Hypothalamus (tissue), 51 donors: Measurements from ENCODE around the gene ERC2.
A peak's percentile ranks its signal among the peaks of the same experiment; 100 is the strongest.

Experiments
- DNase-seq, 51 donors: peaks; one replicate each; lab custom pipeline; 2025; lab: John Stamatoyannopoulos, UW

ERC2 gene

GRCh38 chr3:55639896-55640765, 828.1 kb downstream of the ERC2 start:
- no peak for DNase-seq

- DNase-seq = no peak
Observed at GRCh38 chr3:55639143-55639542, 829.1 kb downstream of the ERC2 start.

GRCh38 chr3:55637906-55638638, 830.2 kb downstream of the ERC2 start:
- no peak for DNase-seq

DNA sequence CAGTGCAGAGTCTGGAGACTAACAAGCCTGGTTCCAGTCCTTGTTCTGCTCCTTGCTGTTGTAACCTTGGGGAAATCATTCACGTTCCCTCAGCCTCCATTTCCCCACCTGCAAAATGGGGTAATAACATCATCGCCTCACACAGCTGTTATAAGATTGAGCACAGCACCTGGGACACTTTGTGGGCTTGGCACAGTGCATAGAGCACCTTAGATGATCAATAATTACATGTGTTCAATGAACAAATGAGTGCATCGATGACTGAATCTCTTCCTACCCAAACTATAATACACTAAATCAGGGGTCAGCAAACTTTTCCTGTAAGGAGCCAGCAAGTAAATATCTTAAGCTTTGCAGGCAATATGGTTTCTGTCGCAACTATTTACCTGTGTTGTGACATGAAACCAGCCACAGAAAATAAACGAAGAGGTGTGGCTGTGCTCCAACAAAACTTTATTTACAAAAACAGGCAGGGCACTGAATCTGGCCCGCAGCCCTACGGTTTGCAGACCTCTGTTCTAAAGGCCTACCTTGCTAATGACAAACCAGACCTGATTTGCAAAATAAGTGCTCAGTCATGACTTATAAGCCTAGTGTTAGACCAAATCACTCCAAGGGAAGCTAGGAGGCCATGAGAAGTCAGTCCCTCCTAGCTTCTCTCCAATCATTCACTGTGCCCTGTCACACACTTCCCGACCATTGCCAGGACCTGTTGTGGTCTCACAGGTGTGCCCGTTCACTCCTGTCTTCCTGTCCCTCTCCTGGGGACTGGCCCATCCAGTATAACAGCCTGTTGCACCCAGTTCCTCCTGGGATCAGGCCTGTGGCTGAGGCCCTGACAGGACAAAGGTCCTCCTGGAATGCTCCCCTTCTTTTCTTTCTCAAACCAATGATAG, 831.7 kb downstream of the ERC2 start:
- no peak for DNase-seq

GRCh38 chr3:55634345-55634744, 833.9 kb downstream of the ERC2 start:
- no peak for DNase-seq

DNA sequence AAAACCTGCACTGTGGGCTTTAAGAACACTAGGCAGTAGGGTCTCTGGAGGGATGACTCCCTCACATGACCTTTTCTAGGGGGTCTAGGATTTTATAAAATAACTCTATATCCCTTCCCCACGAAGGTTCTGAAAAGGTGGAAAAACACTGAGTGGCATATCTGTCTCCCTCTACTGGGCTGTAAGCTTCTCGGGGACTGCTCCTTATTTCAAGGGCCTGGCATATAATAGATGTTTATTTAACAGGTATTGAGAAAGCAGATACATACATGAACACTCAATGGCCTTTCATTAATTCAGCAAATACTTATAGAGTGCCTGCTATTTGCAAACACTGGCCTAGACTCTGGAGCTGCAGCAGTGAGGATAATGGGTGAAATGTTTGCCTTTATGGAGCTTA, 834.9 kb downstream of the ERC2 start:
- DNase-seq = no peak

GRCh38 chr3:55631766-55632331, 836.4 kb downstream of the ERC2 start:
- no peak for DNase-seq

DNA sequence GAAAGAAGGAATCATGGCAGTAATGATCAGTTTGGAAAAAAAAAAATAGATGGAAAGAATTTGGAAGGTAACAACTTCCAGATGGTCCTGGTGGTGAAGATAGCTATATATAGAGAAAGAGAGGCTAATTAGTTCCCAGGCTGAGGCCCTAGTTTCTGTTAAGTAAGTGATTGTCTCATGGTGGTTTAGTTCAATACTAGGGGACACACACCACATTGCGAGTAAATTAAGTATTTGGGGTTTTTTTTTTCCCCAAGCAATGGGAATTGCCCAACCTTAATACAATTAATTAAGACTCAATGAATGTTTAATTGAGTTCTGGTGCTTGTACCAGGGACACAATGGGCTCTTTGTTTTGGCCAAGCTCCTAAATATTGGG, 837.4 kb downstream of the ERC2 start:
- DNase-seq = no peak

DNA sequence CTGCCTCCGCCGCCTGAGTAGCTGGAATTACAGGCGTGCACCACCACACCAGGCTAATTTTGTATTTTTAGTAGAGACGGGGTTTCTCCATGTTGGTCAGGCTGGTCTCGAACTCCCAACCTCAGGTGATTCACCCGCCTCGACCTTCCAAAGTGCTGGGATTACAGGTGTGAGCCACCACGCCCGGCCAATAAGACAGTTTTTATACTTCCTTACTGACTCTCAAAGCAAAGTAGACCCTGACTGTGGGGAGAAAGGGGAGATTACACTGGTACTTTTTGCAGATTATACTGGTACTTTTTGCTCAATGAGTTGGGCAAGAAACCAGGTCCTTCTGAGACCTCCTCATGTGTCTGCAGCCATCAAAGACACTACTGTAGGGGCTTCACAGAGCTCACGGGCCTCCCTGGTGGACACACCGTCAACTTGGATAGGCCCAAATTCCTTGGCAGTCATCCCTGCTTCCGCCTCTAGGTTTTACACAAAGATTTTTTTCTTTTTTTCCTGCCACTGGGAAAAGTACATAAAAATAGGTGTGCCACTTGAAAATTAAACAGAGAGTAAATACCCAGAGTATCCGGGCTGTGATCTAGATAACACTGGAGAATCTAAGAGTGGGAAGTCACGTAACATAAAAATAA, 837.9 kb downstream of the ERC2 start:
- no peak for DNase-seq

DNA sequence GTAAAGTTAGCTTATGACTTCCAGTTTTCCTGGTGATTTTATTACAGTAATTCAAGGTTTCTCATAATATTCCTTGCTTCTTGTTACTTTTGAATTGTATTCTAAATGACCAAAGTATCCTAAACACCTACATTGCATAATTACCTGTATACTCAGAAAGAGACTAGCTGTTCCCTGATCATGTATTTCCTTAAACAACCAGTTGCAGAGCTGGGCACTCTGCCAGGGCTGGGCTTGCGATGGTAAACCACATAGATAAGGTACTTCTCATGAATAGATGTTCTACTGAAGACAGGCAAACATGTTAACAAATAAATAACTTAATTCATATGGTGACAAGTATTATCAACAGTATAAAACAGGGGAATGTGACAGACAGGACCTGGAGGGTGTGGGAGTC, 838.8 kb downstream of the ERC2 start:
- DNase-seq = peak in 3 of 51 donors; percentile 3 to 17 (median 6)

GRCh38 chr3:55626279-55626665, 842.0 kb downstream of the ERC2 start:
- DNase-seq = no peak

GRCh38 chr3:55624238-55624637, 844.0 kb downstream of the ERC2 start:
- DNase-seq = peak in 18 of 51 donors; percentile 4 to 51 (median 23)

- no peak for DNase-seq
Observed at GRCh38 chr3:55623786-55624185, 844.5 kb downstream of the ERC2 start.

DNA sequence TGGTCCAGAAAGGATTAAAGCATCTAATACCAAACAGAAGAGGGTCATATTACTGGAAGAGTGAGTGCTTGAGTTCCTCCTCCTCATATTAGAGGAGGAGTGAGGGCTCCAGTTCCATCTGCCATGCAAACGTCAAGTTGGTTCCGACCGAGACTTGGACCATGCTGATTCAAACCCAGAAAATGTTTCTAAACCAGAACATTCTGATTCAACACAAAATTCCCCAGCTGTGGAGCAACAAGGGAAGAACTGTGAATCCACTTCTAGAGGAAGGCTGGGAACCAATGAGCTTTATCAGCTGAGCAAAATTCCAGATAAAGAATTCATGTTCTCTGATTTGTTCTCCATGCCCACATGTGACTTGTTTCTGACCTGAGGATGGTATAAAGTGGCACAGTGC, 845.5 kb downstream of the ERC2 start:
- no peak for DNase-seq

- no peak for DNase-seq
Observed at GRCh38 chr3:55622116-55622515, 846.2 kb downstream of the ERC2 start.

- DNase-seq = no peak
Observed at GRCh38 chr3:55621648-55622047, 846.6 kb downstream of the ERC2 start.

DNA sequence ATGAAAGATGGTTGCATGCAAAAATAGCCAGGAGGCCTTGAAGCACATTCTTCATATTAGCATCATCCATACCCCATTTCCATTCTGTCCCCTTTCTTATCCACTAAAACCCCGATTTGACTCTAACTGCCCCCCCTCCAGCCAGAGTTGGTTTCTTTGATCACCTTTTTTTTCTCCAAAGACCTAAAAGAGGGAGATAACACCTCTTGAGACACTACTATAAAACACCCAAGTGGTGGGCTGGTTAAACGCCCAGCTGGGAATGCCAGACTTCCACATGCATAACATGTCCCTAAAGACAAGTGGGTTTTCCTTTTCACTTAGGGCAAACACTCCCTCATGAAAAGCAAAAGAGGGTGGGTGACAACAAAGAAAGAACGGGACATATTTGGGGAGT, 847.2 kb downstream of the ERC2 start:
- no peak for DNase-seq

DNA sequence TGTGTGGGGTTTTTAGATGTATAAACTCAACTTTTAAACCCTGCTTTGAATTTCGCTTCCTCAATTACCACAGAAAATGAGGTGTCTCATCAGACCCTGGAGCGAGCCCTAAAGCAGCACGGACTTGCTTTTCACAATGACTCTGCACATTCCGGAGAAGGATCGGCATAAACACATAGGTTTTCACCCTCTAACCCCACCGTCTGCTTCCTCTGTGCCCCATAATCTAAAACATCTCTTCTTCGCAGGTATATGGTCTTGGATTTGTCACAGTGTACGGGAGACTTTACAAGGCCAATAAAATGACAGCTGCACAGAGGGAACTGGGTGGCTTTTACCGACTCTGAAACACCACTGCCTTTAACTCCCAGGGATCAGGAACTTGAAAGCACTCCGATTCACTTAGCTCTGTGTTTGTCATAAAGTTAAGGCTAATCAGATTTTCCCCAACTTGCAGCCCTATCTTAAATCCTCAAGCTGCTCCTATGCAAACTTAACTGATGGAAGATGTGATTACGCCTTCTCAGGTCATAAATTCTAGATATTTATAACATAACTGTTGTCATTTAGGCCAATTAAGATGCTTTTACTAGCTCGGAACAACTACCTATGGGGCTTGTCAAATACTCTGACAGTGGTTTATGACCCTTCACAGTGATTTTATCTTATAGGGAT, 847.8 kb downstream of the ERC2 start:
- DNase-seq = peak in 1 of 51 donors; percentile 7

GRCh38 chr3:55619046-55619808, 849.0 kb downstream of the ERC2 start:
- no peak for DNase-seq
